NCI-H510A (cell line): ENCODE results near the gene TAS2R42.

Experiments
- DNase-seq: peaks from one replicate; lab custom pipeline; 2025; lab: John Stamatoyannopoulos, UW

Gene TAS2R42

GRCh38 chr12:11144297-11144696 lies 42.4 kb downstream of the TAS2R42 start:
- no peak for DNase-seq

GRCh38 chr12:11143352-11143751 lies 43.4 kb downstream of the TAS2R42 start:
- DNase-seq = no peak

- DNase-seq = no peak
Observed at GRCh38 chr12:11136075-11136474, 50.7 kb downstream of the TAS2R42 start.
